A549 (cell line): ENCODE data around the gene CTCFL. TPM values are rescaled to one million over a fixed set of nuclear protein-coding genes. Genes with fewer than 3 reads are reported as not detected.

Experiments used
- ATAC-seq, 2 experiments: fragments of 200-7000 bp in 1 of 2; fragments of >200 bp in 1 of 2; cut with Nextera tagmentation in 1 of 2; cut with Tn5 transposase in 1 of 2; 3 replicates each; pipeline versions ENCODE4 v1.8.0 to v1.9.1; 2018 to 2020; ENCODE audit warnings: mild to moderate bottlenecking in 1 of 2, moderate library complexity in 1 of 2
- CTCF ChIA-PET: fragments of 300-600 bp; sonication (Branson Sonifier 250); formaldehyde crosslinking; extraction: SDS; loops from one replicate; lab custom pipeline; 2021; ENCODE audit warnings: antibody characterized with exemption, inconsistent platforms; lab: Yijun Ruan, JAX
- POLR2A ChIA-PET: fragments of 350-600 bp; formaldehyde crosslinking; extraction: SDS; loops from one replicate; lab custom pipeline; 2021; ENCODE audit warnings: antibody characterized with exemption, inconsistent platforms; lab: Yijun Ruan, JAX
- DNase-seq, 2 experiments: peaks; one replicate each; pipeline versions ENCODE4 v3.0.0 to v3.0.0-alpha.2; 2011 to 2016; ENCODE audit warnings: low read depth in 1 of 2, low spot score in 1 of 2
- FAIRE-seq: peaks from 2 replicates; lab custom pipeline; 2011; peaks lifted over from hg19 to GRCh38; lab: Jason Lieb, UNC
- H3K27ac ChIP-seq, 2 experiments: fragments of >200 bp; sonication (Bioruptor Twin); formaldehyde crosslinking; 3 replicates each; pipeline ENCODE4 v1.5.1; 2016 to 2017
- H3K4me1 ChIP-seq: fragments of >200 bp; sonication (Bioruptor Twin); formaldehyde crosslinking; 3 replicates; pipeline ENCODE4 v1.6.1; 2016
- H3K4me2 ChIP-seq: fragments of >200 bp; sonication (Bioruptor Twin); formaldehyde crosslinking; 3 replicates; pipeline ENCODE4 v1.6.1; 2016
- H3K4me3 ChIP-seq: fragments of >200 bp; sonication (Bioruptor Twin); formaldehyde crosslinking; 3 replicates; pipeline ENCODE4 v1.5.1; 2016
- H3K9me3 ChIP-seq: fragments of >200 bp; sonication (Bioruptor Twin); formaldehyde crosslinking; 3 replicates; pipeline ENCODE4 v1.6.1; 2016
- BHLHE40 ChIP-seq: IDR thresholded peaks from 2 replicates; pipeline ENCODE4 v1.6.1; 2012; ENCODE audit warnings: low read depth, low read length, inconsistent platforms
- CBX2 ChIP-seq: fragments of 200-600 bp; sonication (generic); IDR thresholded peaks from 2 replicates; pipeline ENCODE4 v1.6.1; 2016; ENCODE audit warnings: low read depth, mild to moderate bottlenecking, borderline replicate concordance
- EHMT2 ChIP-seq: fragments of 200-600 bp; sonication (generic); IDR thresholded peaks from 2 replicates; pipeline ENCODE4 v1.6.1; 2016; ENCODE audit warnings: antibody characterized with exemption, low read depth, mild to moderate bottlenecking, moderate library complexity
- EP300 ChIP-seq, 2 experiments: fragments of >200 bp; sonication (Bioruptor Twin); formaldehyde crosslinking; IDR thresholded peaks; 2 replicates in 1 of 2; 3 replicates in 1 of 2; pipeline ENCODE4 v1.6.1; 2016 to 2017
- FOSL2 ChIP-seq, 2 experiments: fragments of 450-650 bp in 1 of 2; fragments of >200 bp in 1 of 2; sonication (Bioruptor Twin) in 1 of 2; formaldehyde crosslinking; IDR thresholded peaks; 2 replicates each; pipeline versions ENCODE4 v1.5.0 to v1.6.1; 2016 to 2020; ENCODE audit warnings: mild to moderate bottlenecking in 1 of 2, moderate library complexity in 1 of 2
- HEYL ChIP-seq: fragments of 250-450 bp; sonication (Bioruptor Pico); IDR thresholded peaks from 2 replicates; pipeline ENCODE4 v1.8.0; 2021; ENCODE audit warnings: mild to moderate bottlenecking, moderate library complexity
- HMGXB4 ChIP-seq: fragments of 250-450 bp; sonication (Bioruptor Pico); IDR thresholded peaks from 2 replicates; pipeline ENCODE4 v1.5.0; 2021; ENCODE audit warnings: mild to moderate bottlenecking, moderate library complexity, borderline replicate concordance
- JUN ChIP-seq, 2 experiments: fragments of >200 bp; sonication (Bioruptor Twin); formaldehyde crosslinking; IDR thresholded peaks; 2 replicates in 1 of 2; 3 replicates in 1 of 2; pipeline ENCODE4 v1.6.1; 2016 to 2017
- JUNB ChIP-seq: fragments of >200 bp; sonication (Bioruptor Twin); formaldehyde crosslinking; IDR thresholded peaks from 2 replicates; pipeline ENCODE4 v1.6.1; 2016
- KDM1A ChIP-seq: fragments of 200-600 bp; sonication (generic); IDR thresholded peaks from 2 replicates; pipeline ENCODE4 v1.6.1; 2016; ENCODE audit warnings: low read depth, mild to moderate bottlenecking
- KDM5A ChIP-seq: fragments of 200-600 bp; sonication (generic); IDR thresholded peaks from 2 replicates; pipeline ENCODE4 v1.6.1; 2016; ENCODE audit warnings: antibody characterized with exemption, mild to moderate bottlenecking
- MAFK ChIP-seq: fragments of 450-650 bp; IDR thresholded peaks from 2 replicates; pipeline ENCODE4 v1.6.1; 2014; ENCODE audit not compliant: partially characterized antibody
- MYC ChIP-seq: IDR thresholded peaks from 2 replicates; pipeline ENCODE4 v1.6.1; 2012; ENCODE audit warnings: mild to moderate bottlenecking, inconsistent platforms, low read length, improper control_type of control experiment, borderline replicate concordance
- NPAS2 ChIP-seq: fragments of 250-450 bp; sonication (Bioruptor Pico); IDR thresholded peaks from 2 replicates; pipeline ENCODE4 v1.8.0; 2022; ENCODE audit warnings: mild to moderate bottlenecking, moderate library complexity, borderline replicate concordance
- PHF8 ChIP-seq: fragments of 200-600 bp; sonication (generic); IDR thresholded peaks from 2 replicates; pipeline ENCODE4 v1.6.1; 2016; ENCODE audit warnings: low read depth, mild to moderate bottlenecking, antibody characterized with exemption, moderate library complexity, borderline replicate concordance
- POLR2AphosphoS2 ChIP-seq: conservative IDR thresholded peaks from 2 replicates; pipeline ENCODE4 v1.6.1; 2012; ENCODE audit warnings: low read length, improper control_type of control experiment, inconsistent platforms
- REST ChIP-seq: fragments of 200-600 bp; sonication (generic); IDR thresholded peaks from 2 replicates; pipeline ENCODE4 v1.6.1; 2016; ENCODE audit warnings: antibody characterized with exemption, mild to moderate bottlenecking, moderate library complexity
- TFCP2L1 ChIP-seq: fragments of 250-450 bp; sonication (Bioruptor Pico); IDR thresholded peaks from 2 replicates; pipeline ENCODE4 v1.5.0; 2021; ENCODE audit warnings: mild to moderate bottlenecking
- TP53 ChIP-seq: fragments of 250-450 bp; sonication (Bioruptor Pico); IDR thresholded peaks from 2 replicates; pipeline ENCODE4 v1.5.0; 2021; ENCODE audit warnings: mild to moderate bottlenecking, moderate library complexity
- USF2 ChIP-seq: fragments of 450-650 bp; IDR thresholded peaks from 2 replicates; pipeline ENCODE4 v1.6.1; 2014; ENCODE audit warnings: antibody characterized with exemption
- ZNF302 ChIP-seq: fragments of 250-450 bp; sonication (Bioruptor Pico); IDR thresholded peaks from 2 replicates; pipeline ENCODE4 v1.9.0; 2021; ENCODE audit warnings: inconsistent platforms, mild to moderate bottlenecking, moderate library complexity
- WGBS: methylation state at CpG from one replicate; pipeline ENCODE4 v1.1.6; 2017; ENCODE audit errors: missing lambda C conversion rate; 5-methylcytosine and 5-hydroxymethylcytosine counted together
- polyA plus RNA-seq, 4 experiments: library from polyadenylated mRNA; depleted of rRNA in 3 of 4; stranded (reverse); fragments of >200 nt; fragmentation: RNase III in 1 of 4; extraction: RNeasy Plus Mini Kit Qiagen cat#74134 plus additional on column Dnase treatment in 1 of 4; gene quantifications; 2 replicates in 3 of 4; 3 replicates in 1 of 4; pipeline ENCODE4 v1.2.3, GENCODE V29; 2011 to 2017

CTCFL gene
- polyA plus RNA-seq, 2 of the 4 experiments (the other 2 are of a cell fraction), result 0.03 TPM

- ATAC-seq, result no peak
Observed at GRCh38 chr20:57573242-57573641, 48.3 kb upstream of the CTCFL start.

GRCh38 chr20:57571782-57572416 lies 47.0 kb upstream of the CTCFL start:
- CTCF ChIA-PET, result interaction anchor here (0.7 to 3.3 kb wide), 6 partner anchors 10 to 58 kb away, joined by 3 to 13 read pairs (median 4); no protein-coding TSS in a partner anchor
- FAIRE-seq, result no peak
- Histone ChIP-seq H3K4me2 (no peak overlapping the region), H3K4me1 (no peaks in the 10 kb centered on the region), H3K4me3 (no peak overlapping the region), H3K27ac (no peak overlapping the region), H3K9me3 (no peaks in the 10 kb centered on the region; the same call in 2 of the 3 replicates)
- POLR2A ChIA-PET, result no interaction called here
- TF ChIP-seq ZNF302 (CRISPR knock-in tag) (no peak), EP300 (IDR thresholded peaks at IDR 0.05) (no peak), HEYL (no peak), HMGXB4 (no peak), REST (no peak), MYC (no peak)
- no peak for DNase-seq
- WGBS, result 79% methylated on average over 3 of the region's 3 CpGs
- ATAC-seq, result no peak

More at GRCh38 chr20:57573242-57573641, 48.3 kb upstream of the CTCFL start:
- no peak overlapping the region for H3K4me3 ChIP-seq
- no peaks in the 10 kb centered on the region for H3K4me1 ChIP-seq
- no peak for FAIRE-seq
- no peak overlapping the region for H3K27ac ChIP-seq
- CTCF ChIA-PET, result interaction anchor here (1.0 to 2.5 kb wide), 6 partner anchors 9 to 637 kb away, joined by 3 to 13 read pairs (median 3); no protein-coding TSS in a partner anchor
- WGBS, result 42% methylated on average over 10 of the region's 12 CpGs
- TF ChIP-seq KDM1A (no peak), NPAS2 (CRISPR knock-in tag) (no peak), EP300 (IDR thresholded peaks at IDR 0.05) (no peak), HMGXB4 (no peak), POLR2AphosphoS2 (no peak), TFCP2L1 (CRISPR knock-in tag) (no peak), USF2 (no peak), EHMT2 (no peak), FOSL2 (IDR thresholded peaks at IDR 0.05) (no peak), FOSL2 (CRISPR knock-in tag; IDR thresholded peaks at IDR 0.05) (no peak), HEYL (no peak), BHLHE40 (no peak), JUN (IDR thresholded peaks at IDR 0.05) (no peak), TP53 (CRISPR knock-in tag) (no peak), JUNB (no peak), MAFK (no peak), CBX2 (no peak), PHF8 (no peak), KDM5A (no peak)
- TF ChIP-seq, all 56 proteins: peak for 0
- Histone ChIP-seq H3K4me2 (no peak overlapping the region), H3K9me3 (no peaks in the 10 kb centered on the region; the same call in 2 of the 3 replicates)
- no peak for DNase-seq
- POLR2A ChIA-PET, result no interaction called here
